GM21619 (cell line): Measurements from ENCODE around the gene PTHLH.

Source experiments
- ATAC-seq: cut with Tn5 transposase; IDR thresholded peaks from one replicate; pipeline ENCODE4 v1.9.1; 2021; ENCODE audit not compliant: unreplicated experiment

The PTHLH gene

GRCh38 chr12:27975222-27976136, 2.9 kb upstream of the PTHLH start:
- ATAC-seq = no peak

- no peak for ATAC-seq
Measured at GRCh38 chr12:27974735-27975221, 2.2 kb upstream of the PTHLH start.

GRCh38 chr12:27973487-27973890, 956 bp upstream of the PTHLH start:
- ATAC-seq = no peak

- no peak for ATAC-seq
Measured at GRCh38 chr12:27971606-27972005, 927 bp downstream of the PTHLH start.

- no peak for ATAC-seq
Measured at GRCh38 chr12:27971121-27971489, 1.4 kb downstream of the PTHLH start.

- peak; percentile 11 for ATAC-seq
Measured at GRCh38 chr12:27970401-27971120, 2.0 kb downstream of the PTHLH start.

- ATAC-seq = peak; percentile 79
Measured at GRCh38 chr12:27969624-27970400, 2.7 kb downstream of the PTHLH start.

GRCh38 chr12:27968972-27969623, 3.4 kb downstream of the PTHLH start:
- ATAC-seq = no peak

- ATAC-seq = no peak
Measured at GRCh38 chr12:27967551-27968054, 4.9 kb downstream of the PTHLH start.

- ATAC-seq = no peak
Measured at GRCh38 chr12:27966870-27967269, 5.7 kb downstream of the PTHLH start.

- no peak for ATAC-seq
Measured at GRCh38 chr12:27965966-27966365, 6.6 kb downstream of the PTHLH start.

- no peak for ATAC-seq
Measured at GRCh38 chr12:27965411-27965810, 7.1 kb downstream of the PTHLH start.

GRCh38 chr12:27964123-27964522, 8.4 kb downstream of the PTHLH start:
- ATAC-seq = no peak

GRCh38 chr12:27960821-27961220, 11.7 kb downstream of the PTHLH start:
- no peak for ATAC-seq

GRCh38 chr12:27958675-27959074, 13.9 kb downstream of the PTHLH start:
- no peak for ATAC-seq

- ATAC-seq = no peak
Measured at GRCh38 chr12:27957366-27957765, 15.2 kb downstream of the PTHLH start.

- no peak for ATAC-seq
Measured at GRCh38 chr12:27953817-27954216, 18.7 kb downstream of the PTHLH start.

GRCh38 chr12:27953348-27953747, 19.2 kb downstream of the PTHLH start:
- no peak for ATAC-seq

- no peak for ATAC-seq
Measured at GRCh38 chr12:27952510-27952909, 20.0 kb downstream of the PTHLH start.

GRCh38 chr12:27951898-27952297, 20.6 kb downstream of the PTHLH start:
- no peak for ATAC-seq

- ATAC-seq = no peak
Measured at GRCh38 chr12:27946421-27946820, 26.1 kb downstream of the PTHLH start.
